ENCODE data around the gene SIGLEC9. TPM values are rescaled to one million over a fixed set of nuclear protein-coding genes. Genes with fewer than 3 reads are reported as not detected.

The SIGLEC9 gene
- total RNA-seq, 2 donors from 2014 or later: not detected

GRCh38 chr19:51089786-51090185, 34.9 kb upstream of the SIGLEC9 start:
- Mint-ChIP-seq H3K27me3 (ENCODE audit: insufficient read depth) (peaks cover 11% of the 10 kb centered on the region), H3K4me1 (peaks cover 18% of the 10 kb centered on the region), H3K9me3 (no peaks in the 10 kb centered on the region), H3K36me3 (ENCODE audit: low read depth) (no peaks in the 10 kb centered on the region), H3K4me3 (no peak overlapping the region), H3K27ac (no peak overlapping the region)
- Histone ChIP-seq H3K36me3 (ENCODE audit: control insufficient read depth, insufficient read depth, low read length) (no peaks in the 10 kb centered on the region), H3K4me3 (ENCODE audit: low read length) (no peak overlapping the region), H3K9ac (ENCODE audit: extremely low read depth, low read length, poor library complexity, severe bottlenecking) (no peak overlapping the region), H3K27me3 (ENCODE audit: control insufficient read depth, insufficient read depth, low read length, poor library complexity, severe bottlenecking) (no peaks in the 10 kb centered on the region), H3K9me3 (ENCODE audit: control insufficient read depth, low read length) (no peaks in the 10 kb centered on the region), H3K27ac (ENCODE audit: low read depth, low read length) (no peak overlapping the region), H3K4me1 (ENCODE audit: control insufficient read depth, insufficient read depth, low read length) (no peaks in the 10 kb centered on the region)
- no peak for TF ChIP-seq CTCF (conservative IDR thresholded peaks at IDR 0.05)
- 97 to 98% methylated on average over 11 to 17 of the region's 17 CpGs for WGBS, 2 experiments (ENCODE audit: insufficient coverage in 1 of 2, insufficient read length in 1 of 2)
- no peak for DNase-seq

GRCh38 chr19:51090471-51090870, 34.2 kb upstream of the SIGLEC9 start:
- 90 to 93% methylated on average over 4 of the region's 8 CpGs for WGBS, 2 experiments (ENCODE audit: insufficient coverage in 1 of 2, insufficient read length in 1 of 2)
- TF ChIP-seq CTCF (conservative IDR thresholded peaks at IDR 0.05): no peak

GRCh38 chr19:51091126-51091525, 33.6 kb upstream of the SIGLEC9 start:
- Histone ChIP-seq H3K36me3 (ENCODE audit: control insufficient read depth, insufficient read depth, low read length) (no peaks in the 10 kb centered on the region), H3K4me3 (ENCODE audit: low read length) (no peak overlapping the region), H3K27ac (ENCODE audit: low read depth, low read length) (no peak overlapping the region), H3K4me1 (ENCODE audit: control insufficient read depth, insufficient read depth, low read length) (no peaks in the 10 kb centered on the region), H3K27me3 (ENCODE audit: control insufficient read depth, insufficient read depth, low read length, poor library complexity, severe bottlenecking) (no peaks in the 10 kb centered on the region), H3K9me3 (ENCODE audit: control insufficient read depth, low read length) (no peaks in the 10 kb centered on the region), H3K9ac (ENCODE audit: extremely low read depth, low read length, poor library complexity, severe bottlenecking) (no peak overlapping the region)
- no peak for DNase-seq
- H3K36me3 Mint-ChIP-seq (ENCODE audit: low read depth): no peaks in the 10 kb centered on the region
- H3K27me3 Mint-ChIP-seq (ENCODE audit: insufficient read depth): peaks cover 11% of the 10 kb centered on the region
- H3K27ac Mint-ChIP-seq: no peak overlapping the region
- peaks cover 18% of the 10 kb centered on the region for H3K4me1 Mint-ChIP-seq
- no peaks in the 10 kb centered on the region for H3K9me3 Mint-ChIP-seq
- TF ChIP-seq CTCF (conservative IDR thresholded peaks at IDR 0.05): no peak
- 92 to 96% methylated on average over 8 to 10 of the region's 10 CpGs for WGBS, 2 experiments (ENCODE audit: insufficient coverage in 1 of 2, insufficient read length in 1 of 2)
- H3K4me3 Mint-ChIP-seq: no peak overlapping the region

More at GRCh38 chr19:51090471-51090870, 34.2 kb upstream of the SIGLEC9 start:
- no peak for DNase-seq
- Histone ChIP-seq H3K27me3 (ENCODE audit: control insufficient read depth, insufficient read depth, low read length, poor library complexity, severe bottlenecking) (no peaks in the 10 kb centered on the region), H3K36me3 (ENCODE audit: control insufficient read depth, insufficient read depth, low read length) (no peaks in the 10 kb centered on the region), H3K4me1 (ENCODE audit: control insufficient read depth, insufficient read depth, low read length) (no peaks in the 10 kb centered on the region), H3K27ac (ENCODE audit: low read depth, low read length) (no peak overlapping the region), H3K9me3 (ENCODE audit: control insufficient read depth, low read length) (no peaks in the 10 kb centered on the region), H3K4me3 (ENCODE audit: low read length) (no peak overlapping the region), H3K9ac (ENCODE audit: extremely low read depth, low read length, poor library complexity, severe bottlenecking) (no peak overlapping the region)
- Mint-ChIP-seq H3K27ac (no peak overlapping the region), H3K9me3 (no peaks in the 10 kb centered on the region), H3K27me3 (ENCODE audit: insufficient read depth) (peaks cover 11% of the 10 kb centered on the region), H3K4me1 (peaks cover 18% of the 10 kb centered on the region), H3K36me3 (ENCODE audit: low read depth) (no peaks in the 10 kb centered on the region), H3K4me3 (no peak overlapping the region)

Data from endodermal cell (in vitro differentiated cells).